ENCODE data around the gene ALKBH5.

DNA sequence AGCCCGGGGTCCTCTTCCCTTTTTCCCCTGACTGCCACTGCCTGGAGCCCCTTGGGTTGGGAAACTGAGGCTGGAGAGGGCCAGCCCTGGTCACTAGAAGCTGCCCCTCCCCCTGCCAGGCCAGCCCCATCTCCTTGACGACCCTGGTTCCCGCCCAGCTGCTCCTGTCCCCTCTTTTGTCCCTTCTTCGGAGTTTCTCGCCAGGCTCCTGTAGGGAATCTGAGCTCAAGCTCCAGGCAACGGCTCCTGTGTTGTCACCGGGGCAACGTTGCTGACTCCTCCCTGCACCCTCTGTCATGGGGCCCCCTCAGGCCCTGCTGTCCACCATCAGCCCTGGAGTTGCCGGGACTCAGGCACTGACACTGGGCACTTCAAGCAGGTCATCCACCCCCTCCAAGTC, 47.5 kb downstream of the ALKBH5 start:
- TF ChIP-seq SMC3 (IDR thresholded peaks at IDR 0.05; ENCODE audit: borderline replicate concordance, low read length) (no peak), CUX1 (IDR thresholded peaks at IDR 0.05; ENCODE audit: insufficient replicate concordance, low read depth, low read length) (no peak), TAF1 (IDR thresholded peaks at IDR 0.05; ENCODE audit: borderline replicate concordance, low read depth, low read length) (no peak), CTCF (IDR thresholded peaks at IDR 0.05 in 2 of 3, conservative IDR thresholded peaks at IDR 0.05 in 1 of 3; ENCODE audit: control insufficient read depth in 2 of 3, extremely low read depth in 1 of 3, insufficient read depth in 1 of 3, low read depth in 3 of 3, low read length in 3 of 3) (no peak), SRF (IDR thresholded peaks at IDR 0.05; ENCODE audit: low read depth in 2 of 2, low read length in 2 of 2) (no peak), SREBF2 (IDR thresholded peaks at IDR 0.05; ENCODE audit: low read length) (no peak)
- TF ChIP-seq, protein P1, sequence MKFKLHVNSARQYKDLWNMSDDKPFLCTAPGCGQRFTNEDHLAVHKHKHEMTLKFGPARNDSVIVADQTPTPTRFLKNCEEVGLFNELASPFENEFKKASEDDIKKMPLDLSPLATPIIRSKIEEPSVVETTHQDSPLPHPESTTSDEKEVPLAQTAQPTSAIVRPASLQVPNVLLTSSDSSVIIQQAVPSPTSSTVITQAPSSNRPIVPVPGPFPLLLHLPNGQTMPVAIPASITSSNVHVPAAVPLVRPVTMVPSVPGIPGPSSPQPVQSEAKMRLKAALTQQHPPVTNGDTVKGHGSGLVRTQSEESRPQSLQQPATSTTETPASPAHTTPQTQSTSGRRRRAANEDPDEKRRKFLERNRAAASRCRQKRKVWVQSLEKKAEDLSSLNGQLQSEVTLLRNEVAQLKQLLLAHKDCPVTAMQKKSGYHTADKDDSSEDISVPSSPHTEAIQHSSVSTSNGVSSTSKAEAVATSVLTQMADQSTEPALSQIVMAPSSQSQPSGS (IDR thresholded peaks at IDR 0.05; ENCODE audit: low read length): no peak

Measured in GM12878 (cell line).